Pancreas (tissue), 10 donors: Measurements from ENCODE around the gene MYOG. TPM values are rescaled to one million over a fixed set of nuclear protein-coding genes. Genes with fewer than 3 reads are reported as not detected.

Experiments used
- ATAC-seq, 4 donors: fragments of 200-7000 bp; cut with Tn5 transposase; one replicate each; pipeline versions ENCODE4 v1.8.0 to v1.9.1; 2020; ENCODE audit warnings: mild to moderate bottlenecking in 4 of 4, moderate library complexity in 4 of 4
- DNase-seq, 6 donors: peaks; one replicate each; pipeline ENCODE4 v3.0.0-alpha.2; 2020
- FAIRE-seq: peaks from 2 replicates; lab custom pipeline; 2012; peaks lifted over from hg19 to GRCh38; lab: Jason Lieb, UNC
- H3K27ac ChIP-seq, 4 donors: fragments of 200-600 bp; sonication (generic); 1 replicate in 3 of 4; 2 replicates in 1 of 4; pipeline versions ENCODE4 v1.5.0 to v1.8.0; 2020
- H3K27me3 ChIP-seq, 4 donors: fragments of 200-600 bp; one replicate each; pipeline ENCODE4 v1.8.0; 2021
- H3K36me3 ChIP-seq, 3 donors: fragments of 200-600 bp; sonication (generic) in 1 of 3; one replicate each; pipeline versions ENCODE4 v1.5.0 to v1.8.0; 2020 to 2021
- H3K4me1 ChIP-seq, 3 donors: fragments of 200-600 bp; one replicate each; pipeline ENCODE4 v1.8.0; 2021
- H3K4me3 ChIP-seq, 4 donors: fragments of 200-600 bp; sonication (generic) in 2 of 4; one replicate each; pipeline versions ENCODE4 v1.5.0 to v1.8.0; 2020 to 2021
- H3K9me3 ChIP-seq, 4 donors: fragments of 200-600 bp; one replicate each; pipeline ENCODE4 v1.8.0; 2021
- WGBS, 2 donors: extraction: QIAGEN DNeasy Blood & Tissue Kit; methylation state at CpG; one replicate each; pipeline ENCODE4 v1.1.7; 2013; 5-methylcytosine and 5-hydroxymethylcytosine counted together
- intact Hi-C, 3 donors: fragments of 100-400 bp; cut with DNase I; formaldehyde crosslinking; loops; one replicate each; pipeline versions ENCODE4 v1.11.1 to v1.14.2; 2022
- polyA plus RNA-seq, 2 donors: library from polyadenylated mRNA; stranded (reverse); fragments of 200-250 nt; gene quantifications; one replicate each; pipeline ENCODE4 v1.2.3, GENCODE V29; 2013
- total RNA-seq, 6 donors: library from RNA; stranded (reverse); fragmentation: NEBNext Ultra II Directional in 4 of 6; extraction: Animal tissue kit (Norgen Biotek cat#: 25700) in 4 of 6; gene quantifications; one replicate each; pipeline versions ENCODE4 v1.2.1 to v1.2.4, GENCODE V29; 2021 to 2023
- TF ChIP-seq, protein P1 (sequence below), 4 donors: fragments of 200-600 bp; sonication (generic) in 3 of 4; IDR thresholded peaks; one replicate each; pipeline versions ENCODE4 v1.5.0 to v1.8.0; 2021; ENCODE audit warnings: antibody characterized with exemption in 4 of 4
- donor health status: healthy with polysubstance abuse.
- donor health status: DM: no; HTN: no; CAD: no; lungs with moderate emphysema.
- donor health status: DM: no; HTN: no; CAD: no.
- donor health status: control.
- donor health status: control.
- donor health status: Bipolar disorder and iron deficiency.
- donor health status: DM: yes; HTN: yes; CAD: no.
- donor health status: DM: no; HTN: no; CAD: no.
- donor health status: DM: no; HTN: no; CAD: no.
- donor health status: DM: yes; HTN: yes; CAD: no.

The MYOG gene
- total and polyA plus RNA-seq, 8 donors = 0.07 TPM; not detected in 7

DNA sequence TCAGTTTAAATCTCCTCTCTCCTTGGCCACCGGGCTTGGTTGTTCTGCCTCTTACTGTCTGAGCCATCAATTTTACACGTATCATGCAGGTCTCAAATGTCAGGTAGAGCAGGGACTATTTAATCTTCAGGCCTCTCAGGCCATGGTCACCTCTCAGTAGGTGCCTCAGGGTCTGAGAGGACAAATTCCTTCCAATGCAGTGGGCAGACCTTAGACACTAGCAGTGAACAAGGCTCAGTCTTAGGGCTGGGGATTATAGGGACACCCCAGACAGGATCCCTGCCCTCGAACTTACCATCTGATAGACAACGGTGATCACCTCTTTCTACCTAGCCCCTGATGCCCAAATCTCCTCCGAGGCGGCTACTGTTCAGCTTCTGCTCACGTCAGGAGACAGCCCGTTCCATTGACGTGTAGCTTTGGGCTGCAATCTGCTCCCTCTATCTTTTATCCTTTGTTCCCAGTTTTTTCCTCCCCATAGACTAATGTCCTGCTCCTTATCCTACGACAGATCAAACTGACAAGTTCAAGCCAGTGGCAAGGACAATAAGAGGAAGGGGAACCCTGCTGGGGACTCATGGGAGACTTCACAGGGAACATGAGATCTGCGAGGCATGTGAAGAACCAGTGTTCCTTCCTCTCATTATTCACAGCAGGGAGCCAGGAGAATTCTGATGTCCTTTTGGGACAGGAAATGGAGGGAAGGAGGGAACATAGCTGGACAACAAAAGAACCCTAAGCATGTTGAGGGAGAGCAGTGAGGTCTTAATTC, 1.4 kb upstream of the MYOG start:
- DNase-seq = peak in 1 of 6 donors; percentile 4
- intact Hi-C loops = no loop called here
- no peaks in the 10 kb centered on the region for H3K9me3 ChIP-seq
- no peaks in the 10 kb centered on the region for H3K4me1 ChIP-seq
- no peaks in the 10 kb centered on the region for H3K36me3 ChIP-seq
- H3K27ac ChIP-seq = no peak overlapping the region
- no peak for FAIRE-seq
- TF ChIP-seq, protein P1, sequence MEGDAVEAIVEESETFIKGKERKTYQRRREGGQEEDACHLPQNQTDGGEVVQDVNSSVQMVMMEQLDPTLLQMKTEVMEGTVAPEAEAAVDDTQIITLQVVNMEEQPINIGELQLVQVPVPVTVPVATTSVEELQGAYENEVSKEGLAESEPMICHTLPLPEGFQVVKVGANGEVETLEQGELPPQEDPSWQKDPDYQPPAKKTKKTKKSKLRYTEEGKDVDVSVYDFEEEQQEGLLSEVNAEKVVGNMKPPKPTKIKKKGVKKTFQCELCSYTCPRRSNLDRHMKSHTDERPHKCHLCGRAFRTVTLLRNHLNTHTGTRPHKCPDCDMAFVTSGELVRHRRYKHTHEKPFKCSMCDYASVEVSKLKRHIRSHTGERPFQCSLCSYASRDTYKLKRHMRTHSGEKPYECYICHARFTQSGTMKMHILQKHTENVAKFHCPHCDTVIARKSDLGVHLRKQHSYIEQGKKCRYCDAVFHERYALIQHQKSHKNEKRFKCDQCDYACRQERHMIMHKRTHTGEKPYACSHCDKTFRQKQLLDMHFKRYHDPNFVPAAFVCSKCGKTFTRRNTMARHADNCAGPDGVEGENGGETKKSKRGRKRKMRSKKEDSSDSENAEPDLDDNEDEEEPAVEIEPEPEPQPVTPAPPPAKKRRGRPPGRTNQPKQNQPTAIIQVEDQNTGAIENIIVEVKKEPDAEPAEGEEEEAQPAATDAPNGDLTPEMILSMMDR (IDR thresholded peaks at IDR 0.05) = no peak
- no peaks in the 10 kb centered on the region for H3K27me3 ChIP-seq
- no peak overlapping the region for H3K4me3 ChIP-seq
- no peak for ATAC-seq
- 71 to 72% methylated on average over 11 of the region's 11 CpGs for WGBS, 2 donors

GRCh38 chr1:203084588-203085527, 954 bp downstream of the MYOG start:
- TF ChIP-seq, protein P1 (IDR thresholded peaks at IDR 0.05) = peak in 1 of 4 donors; percentile 9
- DNase-seq = peak in 3 of 6 donors; percentile 15 to 44 (median 23)
- Histone ChIP-seq H3K9me3 (no peaks in the 10 kb centered on the region), H3K4me3 (no peak overlapping the region), H3K27ac (no peak overlapping the region), H3K36me3 (no peaks in the 10 kb centered on the region), H3K27me3 (no peaks in the 10 kb centered on the region), H3K4me1 (no peaks in the 10 kb centered on the region)
- FAIRE-seq = no peak
- 81% methylated on average over 14 of the region's 14 CpGs for WGBS, 2 donors
- peak in 1 of 4 donors; percentile 20 for ATAC-seq
- intact Hi-C loops = no loop called here

- WGBS, 2 donors = 67 to 78% methylated on average over 11 of the region's 11 CpGs
- TF ChIP-seq, protein P1 (IDR thresholded peaks at IDR 0.05) = no peak
- ATAC-seq = no peak
- Histone ChIP-seq H3K9me3 (no peaks in the 10 kb centered on the region), H3K36me3 (no peaks in the 10 kb centered on the region), H3K4me1 (no peaks in the 10 kb centered on the region), H3K27me3 (no peaks in the 10 kb centered on the region), H3K4me3 (no peak overlapping the region), H3K27ac (no peak overlapping the region)
- peak in 1 of 6 donors; percentile 12 for DNase-seq
- no peak for FAIRE-seq
- intact Hi-C loops = no loop called here
Observed at GRCh38 chr1:203083463-203083921, 2.3 kb downstream of the MYOG start.

DNA sequence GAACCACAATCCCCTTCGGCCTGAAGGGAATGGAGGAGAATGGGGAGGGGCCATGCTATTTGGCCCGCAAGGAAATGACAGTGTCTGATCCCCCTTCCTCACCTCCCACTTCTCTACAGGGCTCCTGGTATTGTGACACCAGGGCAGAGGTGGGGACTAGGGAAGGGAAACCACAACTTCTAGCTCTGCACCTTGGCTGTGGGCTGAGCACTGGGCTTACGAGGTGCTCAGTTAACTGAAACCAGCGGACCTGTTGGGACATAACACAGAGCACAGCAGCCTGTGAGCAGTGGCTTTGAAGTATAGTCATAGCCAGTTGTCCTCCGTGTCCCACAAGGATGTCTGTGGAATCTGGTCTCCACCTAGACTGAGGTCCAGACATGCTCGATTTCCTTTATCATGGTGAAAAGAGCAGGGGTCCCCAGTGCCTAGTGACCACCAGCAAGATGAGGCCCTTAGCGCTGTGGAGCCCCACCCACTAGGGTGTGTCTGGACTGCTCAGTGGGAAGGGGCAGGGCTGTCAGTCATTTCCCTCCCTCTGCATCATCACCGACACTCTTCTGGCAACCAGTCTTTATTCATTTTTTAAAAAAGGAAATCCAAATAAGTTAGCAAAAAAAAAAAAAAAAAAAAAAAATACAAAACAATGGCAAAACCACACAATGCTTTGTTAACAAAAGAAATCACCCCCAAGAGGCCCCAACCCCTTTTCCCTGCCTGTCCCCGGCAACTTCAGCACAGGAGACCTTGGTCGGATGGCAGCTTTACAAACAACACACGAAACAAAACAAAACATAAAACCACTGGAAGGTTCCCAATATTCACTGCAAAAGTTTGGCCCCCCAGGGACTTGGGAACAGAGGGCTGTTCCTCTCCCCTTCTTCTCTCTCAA, 3.0 kb downstream of the MYOG start:
- TF ChIP-seq, protein P1 (IDR thresholded peaks at IDR 0.05) = no peak
- Histone ChIP-seq H3K27ac (no peak overlapping the region), H3K4me1 (no peaks in the 10 kb centered on the region), H3K4me3 (no peak overlapping the region), H3K27me3 (no peaks in the 10 kb centered on the region), H3K9me3 (no peaks in the 10 kb centered on the region), H3K36me3 (no peaks in the 10 kb centered on the region)
- WGBS, 2 donors = 59 to 66% methylated on average over 11 of the region's 11 CpGs
- FAIRE-seq = no peak
- DNase-seq = peak in 1 of 6 donors; percentile 8
- intact Hi-C loops = no loop called here
- no peak for ATAC-seq
